ENCODE data around the gene PPP2R5C. TPM values are rescaled to one million over a fixed set of nuclear protein-coding genes. Genes with fewer than 3 reads are reported as not detected.

PPP2R5C gene
- total and polyA plus RNA-seq, 2 of the 8 experiments (the other 6 are each of a cell fraction or from before 2014, with no cell fraction given): 49.6 to 95.9 TPM

GRCh38 chr14:101834397-101834796 lies 72.9 kb downstream of the PPP2R5C start (continued):
- TF ChIP-seq, protein P1, sequence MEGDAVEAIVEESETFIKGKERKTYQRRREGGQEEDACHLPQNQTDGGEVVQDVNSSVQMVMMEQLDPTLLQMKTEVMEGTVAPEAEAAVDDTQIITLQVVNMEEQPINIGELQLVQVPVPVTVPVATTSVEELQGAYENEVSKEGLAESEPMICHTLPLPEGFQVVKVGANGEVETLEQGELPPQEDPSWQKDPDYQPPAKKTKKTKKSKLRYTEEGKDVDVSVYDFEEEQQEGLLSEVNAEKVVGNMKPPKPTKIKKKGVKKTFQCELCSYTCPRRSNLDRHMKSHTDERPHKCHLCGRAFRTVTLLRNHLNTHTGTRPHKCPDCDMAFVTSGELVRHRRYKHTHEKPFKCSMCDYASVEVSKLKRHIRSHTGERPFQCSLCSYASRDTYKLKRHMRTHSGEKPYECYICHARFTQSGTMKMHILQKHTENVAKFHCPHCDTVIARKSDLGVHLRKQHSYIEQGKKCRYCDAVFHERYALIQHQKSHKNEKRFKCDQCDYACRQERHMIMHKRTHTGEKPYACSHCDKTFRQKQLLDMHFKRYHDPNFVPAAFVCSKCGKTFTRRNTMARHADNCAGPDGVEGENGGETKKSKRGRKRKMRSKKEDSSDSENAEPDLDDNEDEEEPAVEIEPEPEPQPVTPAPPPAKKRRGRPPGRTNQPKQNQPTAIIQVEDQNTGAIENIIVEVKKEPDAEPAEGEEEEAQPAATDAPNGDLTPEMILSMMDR (IDR thresholded peaks at IDR 0.05; ENCODE audit: control extremely low read depth in 1 of 3, insufficient read depth in 1 of 3, low read depth in 1 of 3, low read length in 3 of 3): no peak
- TF ChIP-seq EGR1 (IDR thresholded peaks at IDR 0.05; ENCODE audit: borderline replicate concordance, low read depth, low read length): no peak
- TF ChIP-seq JUN (IDR thresholded peaks at IDR 0.05; ENCODE audit: low read depth, low read length): no peak
- no peak for TF ChIP-seq RXRA (IDR thresholded peaks at IDR 0.05; ENCODE audit: insufficient read depth, low read depth, low read length)
- no peak for TF ChIP-seq SP4 (IDR thresholded peaks at IDR 0.05; ENCODE audit: low read length)
- TF ChIP-seq RBBP5 (IDR thresholded peaks at IDR 0.05; ENCODE audit: borderline replicate concordance, low read depth, low read length): no peak
- no peak for TF ChIP-seq NRF1 (IDR thresholded peaks at IDR 0.05; ENCODE audit: low read depth, low read length)
